Kidney epithelial cell (primary cell): Measurements from ENCODE around the gene NOC3L. TPM values are rescaled to one million over a fixed set of nuclear protein-coding genes. Genes with fewer than 3 reads are reported as not detected.

Experiments used
- DNase-seq: peaks from one replicate; pipeline ENCODE4 v3.0.0-alpha.2; 2010; ENCODE audit warnings: low read depth
- H3K27me3 ChIP-seq: 2 replicates; pipeline ENCODE4 v1.6.0; 2011; ENCODE audit warnings: low read length; ENCODE audit not compliant: control insufficient read depth, insufficient read depth
- H3K36me3 ChIP-seq: 2 replicates; pipeline ENCODE4 v1.5.1; 2011; ENCODE audit warnings: low read length; ENCODE audit not compliant: control insufficient read depth, insufficient read depth
- H3K4me3 ChIP-seq: 2 replicates; pipeline ENCODE4 v1.5.1; 2011; ENCODE audit warnings: low read depth, mild to moderate bottlenecking, control low read depth, low read length
- total RNA-seq: library from RNA; depleted of rRNA; stranded (reverse); fragments of >200 nt; gene quantifications from 2 replicates; pipeline ENCODE4 v1.2.3, GENCODE V29; 2015
- TF ChIP-seq, protein P1 (sequence below): IDR thresholded peaks from 2 replicates; pipeline ENCODE4 v1.5.1; 2011; ENCODE audit warnings: mild to moderate bottlenecking, moderate library complexity, low read length, control low read depth, inconsistent platforms; ENCODE audit not compliant: insufficient read depth, poor library complexity, severe bottlenecking

The NOC3L gene
- total RNA-seq, 1 donor from 2014 or later, result 17.8 TPM

- no peaks in the 10 kb centered on the region for H3K27me3 ChIP-seq
- H3K4me3 ChIP-seq, result no peak overlapping the region
- H3K36me3 ChIP-seq, result no peaks in the 10 kb centered on the region
- no peak for DNase-seq
- TF ChIP-seq, protein P1, sequence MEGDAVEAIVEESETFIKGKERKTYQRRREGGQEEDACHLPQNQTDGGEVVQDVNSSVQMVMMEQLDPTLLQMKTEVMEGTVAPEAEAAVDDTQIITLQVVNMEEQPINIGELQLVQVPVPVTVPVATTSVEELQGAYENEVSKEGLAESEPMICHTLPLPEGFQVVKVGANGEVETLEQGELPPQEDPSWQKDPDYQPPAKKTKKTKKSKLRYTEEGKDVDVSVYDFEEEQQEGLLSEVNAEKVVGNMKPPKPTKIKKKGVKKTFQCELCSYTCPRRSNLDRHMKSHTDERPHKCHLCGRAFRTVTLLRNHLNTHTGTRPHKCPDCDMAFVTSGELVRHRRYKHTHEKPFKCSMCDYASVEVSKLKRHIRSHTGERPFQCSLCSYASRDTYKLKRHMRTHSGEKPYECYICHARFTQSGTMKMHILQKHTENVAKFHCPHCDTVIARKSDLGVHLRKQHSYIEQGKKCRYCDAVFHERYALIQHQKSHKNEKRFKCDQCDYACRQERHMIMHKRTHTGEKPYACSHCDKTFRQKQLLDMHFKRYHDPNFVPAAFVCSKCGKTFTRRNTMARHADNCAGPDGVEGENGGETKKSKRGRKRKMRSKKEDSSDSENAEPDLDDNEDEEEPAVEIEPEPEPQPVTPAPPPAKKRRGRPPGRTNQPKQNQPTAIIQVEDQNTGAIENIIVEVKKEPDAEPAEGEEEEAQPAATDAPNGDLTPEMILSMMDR, result no peak
Observed at GRCh38 chr10:94366382-94366781, 3.6 kb upstream of the NOC3L start.

- DNase-seq, result no peak
- H3K4me3 ChIP-seq, result no peak overlapping the region
- no peaks in the 10 kb centered on the region for H3K27me3 ChIP-seq
- H3K36me3 ChIP-seq, result no peaks in the 10 kb centered on the region
- TF ChIP-seq, protein P1, result no peak
Observed at GRCh38 chr10:94364482-94364881, 1.7 kb upstream of the NOC3L start.

DNA sequence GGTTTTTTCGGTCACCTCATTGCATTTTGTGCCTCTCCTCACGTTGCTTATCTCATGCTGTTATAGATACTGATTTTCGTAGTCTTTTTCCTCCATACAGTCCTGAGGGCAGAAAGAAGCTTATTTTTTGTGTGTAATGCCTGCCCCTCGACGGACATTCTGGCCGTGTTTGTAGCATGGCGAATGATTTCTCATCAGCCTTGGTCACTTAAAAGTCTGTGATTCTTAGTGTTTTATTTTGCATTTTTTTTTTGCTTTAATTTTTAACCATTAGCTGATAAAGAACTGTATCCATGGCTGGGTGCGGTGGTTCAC lies 469 bp upstream of the NOC3L start:
- TF ChIP-seq, protein P1, result no peak
- H3K4me3 ChIP-seq, result peak overlapping the region; percentile 75
- H3K36me3 ChIP-seq, result no peaks in the 10 kb centered on the region
- H3K27me3 ChIP-seq, result no peaks in the 10 kb centered on the region
- DNase-seq, result no peak

- H3K27me3 ChIP-seq, result no peaks in the 10 kb centered on the region
- H3K36me3 ChIP-seq, result no peaks in the 10 kb centered on the region
- DNase-seq, result no peak
- TF ChIP-seq, protein P1, result no peak
- no peak overlapping the region for H3K4me3 ChIP-seq
Observed at GRCh38 chr10:94361171-94361794, 1.5 kb downstream of the NOC3L start.

GRCh38 chr10:94358480-94358879 lies 4.3 kb downstream of the NOC3L start:
- DNase-seq, result peak; percentile 83
- no peak overlapping the region for H3K4me3 ChIP-seq

More at GRCh38 chr10:94358480-94358879, 4.3 kb downstream of the NOC3L start:
- TF ChIP-seq, protein P1, result no peak
- Histone ChIP-seq H3K36me3 (no peaks in the 10 kb centered on the region), H3K27me3 (no peaks in the 10 kb centered on the region)
